ENCODE measurements around the gene PTGR3. TPM values are rescaled to one million over a fixed set of nuclear protein-coding genes. Genes with fewer than 3 reads are reported as not detected.

The PTGR3 gene
- total and polyA plus RNA-seq, 5 donors: 23.4 to 42.9 (median 30.4) TPM

GRCh38 chr18:75234901-75235300 lies 26.0 kb upstream of the PTGR3 start:
- Histone ChIP-seq H3K4me1 (ENCODE audit: control insufficient read depth, insufficient read depth, low read length) (peaks cover 10% of the 10 kb centered on the region), H3K27me3 (ENCODE audit: control insufficient read depth, insufficient read depth) (no peaks in the 10 kb centered on the region), H3K9me3 (ENCODE audit: control insufficient read depth, low read length) (no peaks in the 10 kb centered on the region), H3K27ac (ENCODE audit: low read length) (no peak overlapping the region), H3K4me3 (ENCODE audit: low read length) (no peak overlapping the region)
- intact Hi-C loops (cut with DNase I): no loop called here
- DNase-seq: no peak
- no peak for ATAC-seq
- 92% methylated on average over 12 of the region's 12 CpGs for WGBS

GRCh38 chr18:75231053-75231406 lies 22.1 kb upstream of the PTGR3 start:
- ATAC-seq (no peak), DNase-seq (no peak)
- Histone ChIP-seq H3K27ac (ENCODE audit: low read length) (no peak overlapping the region), H3K27me3 (ENCODE audit: control insufficient read depth, insufficient read depth) (no peaks in the 10 kb centered on the region), H3K4me1 (ENCODE audit: control insufficient read depth, insufficient read depth, low read length) (peaks cover 14% of the 10 kb centered on the region), H3K4me3 (ENCODE audit: low read length) (no peak overlapping the region), H3K9me3 (ENCODE audit: control insufficient read depth, low read length) (no peaks in the 10 kb centered on the region)
- 94% methylated on average over 5 of the region's 5 CpGs for WGBS
- intact Hi-C loops (cut with DNase I): no loop called here

GRCh38 chr18:75230163-75231052 lies 21.5 kb upstream of the PTGR3 start:
- Histone ChIP-seq H3K27ac (ENCODE audit: low read length) (peak overlapping the region; percentile 28), H3K27me3 (ENCODE audit: control insufficient read depth, insufficient read depth) (no peaks in the 10 kb centered on the region), H3K9me3 (ENCODE audit: control insufficient read depth, low read length) (no peaks in the 10 kb centered on the region), H3K4me3 (ENCODE audit: low read length) (no peak overlapping the region), H3K4me1 (ENCODE audit: control insufficient read depth, insufficient read depth, low read length) (peaks cover 14% of the 10 kb centered on the region)
- WGBS: 66% methylated on average over 17 of the region's 17 CpGs
- DNase-seq (no peak), ATAC-seq (peak in 1 of 2 donors; percentile 64)
- intact Hi-C loops (cut with DNase I): no loop called here

- ATAC-seq (no peak), DNase-seq (no peak)
- intact Hi-C loops (cut with DNase I): no loop called here
- H3K9me3 ChIP-seq (ENCODE audit: control insufficient read depth, low read length): no peaks in the 10 kb centered on the region
- WGBS: 92% methylated on average over 8 of the region's 8 CpGs
- H3K27ac ChIP-seq (ENCODE audit: low read length): no peak overlapping the region
- no peaks in the 10 kb centered on the region for H3K27me3 ChIP-seq (ENCODE audit: control insufficient read depth, insufficient read depth)
- peaks cover 14% of the 10 kb centered on the region for H3K4me1 ChIP-seq (ENCODE audit: control insufficient read depth, insufficient read depth, low read length)
- no peak overlapping the region for H3K4me3 ChIP-seq (ENCODE audit: low read length)
Observed at GRCh38 chr18:75229437-75229836, 20.5 kb upstream of the PTGR3 start.

- H3K9me3 ChIP-seq (ENCODE audit: control insufficient read depth, low read length): no peaks in the 10 kb centered on the region
- WGBS: 84% methylated on average over 9 of the region's 9 CpGs
- DNase-seq (no peak), ATAC-seq (no peak)
- H3K27me3 ChIP-seq (ENCODE audit: control insufficient read depth, insufficient read depth): no peaks in the 10 kb centered on the region
- no peak overlapping the region for H3K27ac ChIP-seq (ENCODE audit: low read length)
- intact Hi-C loops (cut with DNase I): no loop called here
- H3K4me3 ChIP-seq (ENCODE audit: low read length): no peak overlapping the region
- peaks cover 14% of the 10 kb centered on the region for H3K4me1 ChIP-seq (ENCODE audit: control insufficient read depth, insufficient read depth, low read length)
Observed at GRCh38 chr18:75228967-75229366, 20.0 kb upstream of the PTGR3 start.

- 26% methylated on average over 11 of the region's 11 CpGs for WGBS
- no peak overlapping the region for H3K27ac ChIP-seq (ENCODE audit: low read length)
- H3K27me3 ChIP-seq (ENCODE audit: control insufficient read depth, insufficient read depth): no peaks in the 10 kb centered on the region
- H3K4me3 ChIP-seq (ENCODE audit: low read length): peak overlapping the region; percentile 34
- H3K4me1 ChIP-seq (ENCODE audit: control insufficient read depth, insufficient read depth, low read length): peaks cover 14% of the 10 kb centered on the region
- ATAC-seq (peak; percentile 44 to 47), DNase-seq (no peak)
- no peaks in the 10 kb centered on the region for H3K9me3 ChIP-seq (ENCODE audit: control insufficient read depth, low read length)
- intact Hi-C loops (cut with DNase I): no loop called here
Observed at GRCh38 chr18:75227535-75228296, 18.8 kb upstream of the PTGR3 start.

GRCh38 chr18:75226956-75227316 lies 18.0 kb upstream of the PTGR3 start:
- peak overlapping the region; percentile 79 for H3K27ac ChIP-seq (ENCODE audit: low read length)

GRCh38 chr18:75226286-75226955 lies 17.5 kb upstream of the PTGR3 start:
- peak overlapping the region; percentile 79 for H3K27ac ChIP-seq (ENCODE audit: low read length)
- intact Hi-C loops (cut with DNase I): no loop called here
- H3K4me1 ChIP-seq (ENCODE audit: control insufficient read depth, insufficient read depth, low read length): peaks cover 16% of the 10 kb centered on the region
- WGBS: 26% methylated on average over 11 of the region's 11 CpGs
- no peaks in the 10 kb centered on the region for H3K9me3 ChIP-seq (ENCODE audit: control insufficient read depth, low read length)
- peak in 1 of 2 donors; percentile 27 for ATAC-seq
- peak overlapping the region; percentile 35 for H3K4me3 ChIP-seq (ENCODE audit: low read length)
- peak in 1 of 3 donors; percentile 25 for DNase-seq
- H3K27me3 ChIP-seq (ENCODE audit: control insufficient read depth, insufficient read depth): no peaks in the 10 kb centered on the region

More at GRCh38 chr18:75226956-75227316, 18.0 kb upstream of the PTGR3 start:
- 19% methylated on average over 5 of the region's 5 CpGs for WGBS
- Histone ChIP-seq H3K27me3 (ENCODE audit: control insufficient read depth, insufficient read depth) (no peaks in the 10 kb centered on the region), H3K9me3 (ENCODE audit: control insufficient read depth, low read length) (no peaks in the 10 kb centered on the region), H3K4me1 (ENCODE audit: control insufficient read depth, insufficient read depth, low read length) (peaks cover 16% of the 10 kb centered on the region), H3K4me3 (ENCODE audit: low read length) (peak overlapping the region; percentile 35)
- intact Hi-C loops (cut with DNase I): no loop called here
- ATAC-seq: peak in 1 of 2 donors; percentile 5
- DNase-seq: no peak

- no peak for ATAC-seq
- Histone ChIP-seq H3K27me3 (ENCODE audit: control insufficient read depth, insufficient read depth) (no peaks in the 10 kb centered on the region), H3K9me3 (ENCODE audit: control insufficient read depth, low read length) (no peaks in the 10 kb centered on the region), H3K27ac (ENCODE audit: low read length) (no peak overlapping the region), H3K4me1 (ENCODE audit: control insufficient read depth, insufficient read depth, low read length) (peaks cover 13% of the 10 kb centered on the region), H3K4me3 (ENCODE audit: low read length) (no peak overlapping the region)
- WGBS: 78% methylated on average over 9 of the region's 9 CpGs
- intact Hi-C loops (cut with DNase I): no loop called here
- DNase-seq: no peak
Observed at GRCh38 chr18:75223687-75224347, 14.9 kb upstream of the PTGR3 start.

GRCh38 chr18:75222407-75222806 lies 13.5 kb upstream of the PTGR3 start:
- DNase-seq (no peak), ATAC-seq (no peak)
- Histone ChIP-seq H3K9me3 (ENCODE audit: control insufficient read depth, low read length) (no peaks in the 10 kb centered on the region), H3K4me1 (ENCODE audit: control insufficient read depth, insufficient read depth, low read length) (peaks cover 7% of the 10 kb centered on the region), H3K4me3 (ENCODE audit: low read length) (no peak overlapping the region), H3K27ac (ENCODE audit: low read length) (peak overlapping the region; percentile 23), H3K27me3 (ENCODE audit: control insufficient read depth, insufficient read depth) (no peaks in the 10 kb centered on the region)
- intact Hi-C loops (cut with DNase I): no loop called here
- 77% methylated on average over 10 of the region's 10 CpGs for WGBS
